Small intestine (tissue), 7 donors: Measurements from ENCODE around the gene PAPSS2. TPM values are rescaled to one million over a fixed set of nuclear protein-coding genes. Genes with fewer than 3 reads are reported as not detected.
"Not testable (repeated sequence)": the region's sequence is repeated elsewhere in the genome, so short reads cannot be mapped to it uniquely, and the experiment has no call there.

Source experiments
- DNase-seq, 2 donors: peaks; one replicate each; pipeline versions ENCODE4 v3.0.0 to v3.0.0-alpha.2; 2013
- FAIRE-seq: peaks from 2 replicates; lab custom pipeline; 2012; peaks lifted over from hg19 to GRCh38; lab: Jason Lieb, UNC
- H3K27ac ChIP-seq, 3 donors: one replicate each; pipeline ENCODE4 v1.5.1; 2013; ENCODE audit warnings: low read length in 2 of 3, mild to moderate bottlenecking in 2 of 3, control low read depth in 1 of 3, inconsistent platforms in 1 of 3, low read depth in 1 of 3, moderate library complexity in 1 of 3
- H3K27me3 ChIP-seq, 3 donors: one replicate each; pipeline ENCODE4 v1.6.1; 2013; ENCODE audit warnings: low read length in 3 of 3, inconsistent platforms in 1 of 3; ENCODE audit not compliant: control insufficient read depth in 3 of 3, insufficient read depth in 3 of 3
- H3K36me3 ChIP-seq, 3 donors: one replicate each; pipeline ENCODE4 v1.6.1; 2013; ENCODE audit warnings: low read length in 3 of 3, inconsistent platforms in 1 of 3, low read depth in 1 of 3, mild to moderate bottlenecking in 1 of 3, moderate library complexity in 1 of 3; ENCODE audit not compliant: control insufficient read depth in 3 of 3, insufficient read depth in 2 of 3
- H3K4me1 ChIP-seq, 3 donors: one replicate each; pipeline ENCODE4 v1.6.1; 2013; ENCODE audit warnings: low read length in 2 of 3, inconsistent platforms in 1 of 3, low read depth in 1 of 3, mild to moderate bottlenecking in 1 of 3, moderate library complexity in 1 of 3; ENCODE audit not compliant: control insufficient read depth in 3 of 3, insufficient read depth in 2 of 3
- H3K4me3 ChIP-seq, 3 donors: one replicate each; pipeline ENCODE4 v1.5.1; 2013; ENCODE audit warnings: low read length in 3 of 3, control low read depth in 1 of 3, inconsistent platforms in 1 of 3, low read depth in 1 of 3, mild to moderate bottlenecking in 1 of 3, moderate library complexity in 1 of 3
- H3K9me3 ChIP-seq, 2 donors: one replicate each; pipeline ENCODE4 v1.6.1; 2013; ENCODE audit warnings: low read depth in 1 of 2, low read length in 1 of 2; ENCODE audit not compliant: control insufficient read depth in 2 of 2, insufficient read depth in 1 of 2
- WGBS, 3 donors: extraction: QIAGEN DNeasy Blood & Tissue Kit; methylation state at CpG; one replicate each; pipeline ENCODE4 v1.1.7; 2013; 5-methylcytosine and 5-hydroxymethylcytosine counted together
- polyA plus RNA-seq, 4 donors: library from polyadenylated mRNA; stranded (reverse) in 3 of 4; unstranded in 1 of 4; fragments of 200-250 nt in 3 of 4; fragments of 120-200 nt in 1 of 4; gene quantifications; one replicate each; pipeline versions ENCODE4 v1.2.1 to v1.2.3, GENCODE V29; 2013
- donor health status: healthy with polysubstance abuse.
- donor health status: control.
- donor health status: control.
- donor health status: Bipolar disorder and iron deficiency.
- donor health status: healthy.

PAPSS2 gene
- polyA plus RNA-seq, 4 donors = 28.4 to 90.5 (median 58.1) TPM

- Histone ChIP-seq H3K4me3 (no peak overlapping the region), H3K4me1 (peaks cover 0 to 6% (median 0%) of the 10 kb centered on the region in 3 donors), H3K9me3 (no peaks in the 10 kb centered on the region), H3K36me3 (peaks cover 3 to 25% (median 4%) of the 10 kb centered on the region in 3 donors), H3K27ac (no peak overlapping the region), H3K27me3 (no peaks in the 10 kb centered on the region)
- WGBS, 3 donors = 90 to 94% (median 93%) methylated on average over 2 of the region's 2 CpGs
- FAIRE-seq (no peak), DNase-seq (no peak)
Observed at GRCh38 chr10:87744606-87745005, 84.9 kb downstream of the PAPSS2 start.

- 5 to 40% (median 37%) methylated on average over 4 of the region's 4 CpGs for WGBS, 3 donors
- FAIRE-seq (no peak), DNase-seq (peak; percentile 10 to 60)
- H3K4me3 ChIP-seq = no peak overlapping the region
- no peaks in the 10 kb centered on the region for H3K9me3 ChIP-seq
- H3K4me1 ChIP-seq = peaks cover 0 to 6% (median 0%) of the 10 kb centered on the region in 3 donors
- peaks cover 3 to 17% (median 3%) of the 10 kb centered on the region in 3 donors for H3K36me3 ChIP-seq
- H3K27ac ChIP-seq = peak overlapping the region in 1 of 3 donors; percentile 51
- H3K27me3 ChIP-seq = no peaks in the 10 kb centered on the region
Observed at GRCh38 chr10:87746911-87747310, 87.2 kb downstream of the PAPSS2 start.

- H3K27me3 ChIP-seq, FAIRE-seq, H3K4me1 ChIP-seq, H3K9me3 ChIP-seq, H3K4me3 ChIP-seq, DNase-seq, H3K27ac ChIP-seq: not testable (repeated sequence)
- WGBS, 3 donors = 75 to 83% (median 82%) methylated on average over 4 of the region's 4 CpGs
- H3K36me3 ChIP-seq = peaks cover 0 to 11% (median 3%) of the 10 kb centered on the region in 3 donors
Observed at GRCh38 chr10:87748244-87748643, 88.6 kb downstream of the PAPSS2 start.

GRCh38 chr10:87750001-87750671, 90.5 kb downstream of the PAPSS2 start:
- H3K4me1 ChIP-seq = peaks cover 0 to 6% (median 0%) of the 10 kb centered on the region in 3 donors
- H3K9me3 ChIP-seq = no peaks in the 10 kb centered on the region
- H3K36me3 ChIP-seq = peaks cover 0 to 3% (median 2%) of the 10 kb centered on the region in 3 donors
- 62 to 81% (median 73%) methylated on average over 5 of the region's 5 CpGs for WGBS, 3 donors
- FAIRE-seq = no peak
- H3K27ac ChIP-seq = no peak overlapping the region
- no peak overlapping the region for H3K4me3 ChIP-seq
- DNase-seq = no peak
- H3K27me3 ChIP-seq = no peaks in the 10 kb centered on the region

- FAIRE-seq (no peak), DNase-seq (no peak)
- Histone ChIP-seq H3K36me3 (peaks cover 0 to 6% (median 2%) of the 10 kb centered on the region in 3 donors), H3K4me3 (no peak overlapping the region), H3K4me1 (peaks cover 0 to 6% (median 0%) of the 10 kb centered on the region in 3 donors), H3K9me3 (no peaks in the 10 kb centered on the region), H3K27me3 (no peaks in the 10 kb centered on the region), H3K27ac (no peak overlapping the region)
Observed at GRCh38 chr10:87750817-87751216, 91.1 kb downstream of the PAPSS2 start.

- peaks cover 0 to 6% (median 0%) of the 10 kb centered on the region in 3 donors for H3K4me1 ChIP-seq
Observed at GRCh38 chr10:87751274-87751673, 91.6 kb downstream of the PAPSS2 start.

GRCh38 chr10:87752566-87752965, 92.9 kb downstream of the PAPSS2 start:
- no peak for FAIRE-seq
- H3K4me1 ChIP-seq = no peaks in the 10 kb centered on the region
- H3K4me3 ChIP-seq = no peak overlapping the region
- 52 to 75% (median 63%) methylated on average over 2 of the region's 2 CpGs for WGBS, 3 donors
- H3K27ac ChIP-seq = no peak overlapping the region
- H3K9me3 ChIP-seq = no peaks in the 10 kb centered on the region
- H3K27me3 ChIP-seq = no peaks in the 10 kb centered on the region
- DNase-seq = no peak
- H3K36me3 ChIP-seq = peaks cover 0 to 9% (median 6%) of the 10 kb centered on the region in 3 donors

More at GRCh38 chr10:87751274-87751673, 91.6 kb downstream of the PAPSS2 start:
- no peaks in the 10 kb centered on the region for H3K27me3 ChIP-seq
- H3K4me3 ChIP-seq = no peak overlapping the region
- H3K9me3 ChIP-seq = no peaks in the 10 kb centered on the region
- WGBS, 3 donors = 86 to 93% (median 92%) methylated on average over 2 of the region's 2 CpGs
- H3K27ac ChIP-seq = no peak overlapping the region
- FAIRE-seq (peak; percentile 70), DNase-seq (no peak)
- peaks cover 0 to 7% (median 6%) of the 10 kb centered on the region in 3 donors for H3K36me3 ChIP-seq

GRCh38 chr10:87753995-87754866, 94.6 kb downstream of the PAPSS2 start:
- DNase-seq = no peak
- peaks cover 0 to 9% (median 4%) of the 10 kb centered on the region in 3 donors for H3K36me3 ChIP-seq
- H3K4me1 ChIP-seq = no peaks in the 10 kb centered on the region
- H3K9me3 ChIP-seq = no peaks in the 10 kb centered on the region
- no peak overlapping the region for H3K27ac ChIP-seq
- no peaks in the 10 kb centered on the region for H3K27me3 ChIP-seq
- FAIRE-seq = no peak
- 71 to 82% (median 80%) methylated on average over 8 of the region's 8 CpGs for WGBS, 3 donors
- no peak overlapping the region for H3K4me3 ChIP-seq
